CD4-positive, alpha-beta memory T cell (primary cell): ENCODE measurements around the gene ZSCAN30. TPM values are rescaled to one million over a fixed set of nuclear protein-coding genes. Genes with fewer than 3 reads are reported as not detected.

Source experiments
- CTCF ChIA-PET: fragments of 350-600 bp; sonication (Branson Sonifier 250); formaldehyde crosslinking; loops from one replicate; lab custom pipeline; 2021; ENCODE audit warnings: inconsistent platforms; ENCODE audit not compliant: partially characterized antibody; lab: Charles Lee
- POLR2A ChIA-PET: fragments of 350-600 bp; sonication (Branson Sonifier 250); formaldehyde crosslinking; loops from one replicate; lab custom pipeline; 2021; ENCODE audit not compliant: partially characterized antibody; lab: Charles Lee
- DNase-seq, 5 donors: peaks; one replicate each; pipeline versions ENCODE4 v3.0.0 to v3.0.0-alpha.2; 2020 to 2022; ENCODE audit warnings: mixed read lengths in 1 of 5
- H3K27ac ChIP-seq: one replicate; pipeline ENCODE4 v1.7.0; 2013; ENCODE audit warnings: low read depth, low read length
- H3K27me3 ChIP-seq: 2 replicates; pipeline ENCODE4 v1.7.0; 2013; ENCODE audit warnings: mild to moderate bottlenecking, low read length, moderate library complexity; ENCODE audit not compliant: insufficient read depth
- H3K36me3 ChIP-seq: 2 replicates; pipeline ENCODE4 v1.7.0; 2013; ENCODE audit warnings: mild to moderate bottlenecking, low read length, moderate library complexity; ENCODE audit not compliant: insufficient read depth
- H3K4me1 ChIP-seq: 2 replicates; pipeline ENCODE4 v1.7.0; 2013; ENCODE audit warnings: mild to moderate bottlenecking, low read length, moderate library complexity; ENCODE audit not compliant: insufficient read depth
- H3K4me3 ChIP-seq, 2 donors: one replicate each; pipeline ENCODE4 v1.7.0; 2013; ENCODE audit warnings: low read length in 2 of 2, mild to moderate bottlenecking in 1 of 2
- H3K9me3 ChIP-seq, 2 donors: one replicate each; pipeline ENCODE4 v1.7.0; 2013; ENCODE audit warnings: low read length in 2 of 2, control low read depth in 1 of 2; ENCODE audit not compliant: control insufficient read depth in 1 of 2
- H3K27ac Mint-ChIP-seq, 7 donors: one replicate each; pipeline ENCODE4 v1.8.0; 2020 to 2021; ENCODE audit warnings: mixed read lengths in 7 of 7, mild to moderate bottlenecking in 6 of 7, inconsistent platforms in 3 of 7, moderate library complexity in 3 of 7
- H3K27me3 Mint-ChIP-seq, 2 donors: one replicate each; pipeline ENCODE4 v1.8.0; 2020 to 2021; ENCODE audit warnings: mixed read lengths in 2 of 2
- H3K36me3 Mint-ChIP-seq, 2 donors: one replicate each; pipeline ENCODE4 v1.8.0; 2020 to 2021; ENCODE audit warnings: mixed read lengths in 2 of 2, inconsistent platforms in 1 of 2, mild to moderate bottlenecking in 1 of 2
- H3K4me1 Mint-ChIP-seq, 4 donors: one replicate each; pipeline ENCODE4 v1.8.0; 2020 to 2021; ENCODE audit warnings: mixed read lengths in 4 of 4, mild to moderate bottlenecking in 1 of 4
- H3K4me3 Mint-ChIP-seq, 8 donors: one replicate each; pipeline ENCODE4 v1.8.0; 2020 to 2021; ENCODE audit warnings: mixed read lengths in 8 of 8, mild to moderate bottlenecking in 7 of 8, moderate library complexity in 6 of 8, inconsistent platforms in 3 of 8
- H3K9me3 Mint-ChIP-seq, 8 donors: one replicate each; pipeline ENCODE4 v1.8.0; 2020 to 2021; ENCODE audit warnings: mixed read lengths in 8 of 8, mild to moderate bottlenecking in 5 of 8, inconsistent platforms in 3 of 8, moderate library complexity in 1 of 8
- intact Hi-C: fragments of 100-400 bp; cut with micrococcal nuclease; formaldehyde crosslinking; loops from one replicate; pipeline ENCODE4 v1.15.1; 2023
- polyA plus RNA-seq, 2 donors: library from polyadenylated mRNA; unstranded; fragments of 300-500 nt; fragmentation: Illumina TruSeq; gene quantifications; one replicate each; pipeline ENCODE4 v1.2.3, GENCODE V29; 2021
- total RNA-seq, 2 experiments: library from RNA; stranded (reverse); gene quantifications; one replicate each; pipeline ENCODE4 v1.2.3, GENCODE V29; 2021

The ZSCAN30 gene
- total and polyA plus RNA-seq, 4 experiments from 2014 or later: 2.6 to 18.4 (median 11.3) TPM

GRCh38 chr18:35241448-35241804, 48.6 kb downstream of the ZSCAN30 start:
- Mint-ChIP-seq H3K4me1 (peaks cover 11 to 40% (median 15%) of the 10 kb centered on the region in 4 donors), H3K9me3 (peaks cover 0 to 5% (median 0%) of the 10 kb centered on the region in 8 donors), H3K27ac (peak overlapping the region; percentile 94 to 100 (median 99)), H3K4me3 (peak overlapping the region; percentile 96 to 98 (median 96)), H3K36me3 (peaks cover 39 to 50% of the 10 kb centered on the region in 2 donors), H3K27me3 (no peaks in the 10 kb centered on the region)
- H3K36me3 ChIP-seq: peaks cover 26% of the 10 kb centered on the region
- DNase-seq: peak in 3 of 5 donors; percentile 9 to 24 (median 17)
- H3K9me3 ChIP-seq: no peaks in the 10 kb centered on the region
- H3K27ac ChIP-seq: peak overlapping the region; percentile 95
- CTCF ChIA-PET: interaction anchor here (1.3 to 3.0 kb wide), 6 partner anchors 10 to 215 kb away, joined by 3 to 16 read pairs (median 8); partner anchors contain the start of gene ZSCAN30
- H3K27me3 ChIP-seq: no peaks in the 10 kb centered on the region
- POLR2A ChIA-PET: interaction anchor here (1.1 to 2.8 kb wide), 12 partner anchors 21 to 731 kb away, joined by 3 to 33 read pairs (median 8); partner anchors contain the start of genes INO80C, MAPRE2, RMP24 and ZNF24
- intact Hi-C loops: loop anchor here (1.0 to 10.0 kb wide), 4 partner anchors 215 to 823 kb away; partner anchors contain the start of genes GALNT1, RMP24 and RPRD1A
- H3K4me1 ChIP-seq: peaks cover 17% of the 10 kb centered on the region
- peak overlapping the region; percentile 81 to 90 for H3K4me3 ChIP-seq

- CTCF ChIA-PET: interaction anchor here (0.8 to 3.0 kb wide), 12 partner anchors 9 to 234 kb away, joined by 3 to 16 read pairs (median 5); partner anchors contain the start of gene ZSCAN30
- peak; percentile 91 to 94 (median 92) for DNase-seq
- peaks cover 34 to 45% of the 10 kb centered on the region in 2 donors for H3K36me3 Mint-ChIP-seq
Measured at GRCh38 chr18:35240664-35241447, 49.2 kb downstream of the ZSCAN30 start, which contains the start of gene ZNF397. Gene ZNF397 (plus strand): TSS chr18:35241034. CDS start chr18:35242471, 1,437 bp downstream.

GRCh38 chr18:35239314-35239713, 50.7 kb downstream of the ZSCAN30 start:
- ChIA-PET CTCF (interaction anchor here (1.0 to 3.0 kb wide), 6 partner anchors 105 to 233 kb away, joined by 3 to 16 read pairs (median 4); no protein-coding TSS in a partner anchor), POLR2A (interaction anchor here (1.7 to 2.8 kb wide), 6 partner anchors 11 to 733 kb away, joined by 3 to 33 read pairs (median 18); partner anchors contain the start of genes RMP24, ZNF24 and ZSCAN30)
- Histone ChIP-seq H3K27me3 (no peaks in the 10 kb centered on the region), H3K36me3 (peaks cover 9% of the 10 kb centered on the region), H3K4me1 (peaks cover 17% of the 10 kb centered on the region), H3K27ac (no peak overlapping the region), H3K4me3 (no peak overlapping the region), H3K9me3 (no peaks in the 10 kb centered on the region)
- no peak for DNase-seq
- Mint-ChIP-seq H3K27ac (peak overlapping the region in 2 of 7 donors; percentile 10 to 68), H3K36me3 (peaks cover 18 to 29% of the 10 kb centered on the region in 2 donors), H3K4me3 (peak overlapping the region in 2 of 8 donors; percentile 25 to 77), H3K9me3 (no peaks in the 10 kb centered on the region), H3K27me3 (no peaks in the 10 kb centered on the region), H3K4me1 (peaks cover 7 to 34% (median 11%) of the 10 kb centered on the region in 4 donors)
- intact Hi-C loops: no loop called here

More at GRCh38 chr18:35240664-35241447, 49.2 kb downstream of the ZSCAN30 start, which contains the start of gene ZNF397:
- Histone ChIP-seq H3K27ac (peak within 1 kb of the TSS; percentile 95), H3K9me3 (no peaks in the 10 kb centered on the region), H3K36me3 (peaks cover 23% of the 10 kb centered on the region), H3K4me3 (peak within 1 kb of the TSS; percentile 81 to 90), H3K4me1 (peaks cover 17% of the 10 kb centered on the region), H3K27me3 (no peaks in the 10 kb centered on the region)
- peak within 1 kb of the TSS; percentile 96 to 98 (median 96) for H3K4me3 Mint-ChIP-seq
- peaks cover 10 to 40% (median 15%) of the 10 kb centered on the region in 4 donors for H3K4me1 Mint-ChIP-seq
- peaks cover 0 to 5% (median 0%) of the 10 kb centered on the region in 8 donors for H3K9me3 Mint-ChIP-seq
- H3K27me3 Mint-ChIP-seq: no peaks in the 10 kb centered on the region
- peak within 1 kb of the TSS; percentile 94 to 100 (median 99) for H3K27ac Mint-ChIP-seq
- intact Hi-C loops: loop anchor here (1.0 to 10.0 kb wide), 10 partner anchors 10 to 824 kb away; partner anchors contain the start of genes GALNT1, INO80C, MAPRE2 and RMP24
- POLR2A ChIA-PET: interaction anchor here (0.7 to 2.8 kb wide), 15 partner anchors 13 to 731 kb away, joined by 3 to 33 read pairs (median 6); partner anchors contain the start of genes INO80C, MAPRE2, RMP24 and ZNF24

GRCh38 chr18:35236571-35237363, 53.3 kb downstream of the ZSCAN30 start:
- no peaks in the 10 kb centered on the region for H3K9me3 ChIP-seq
- CTCF ChIA-PET: interaction anchor here (1.2 to 9.0 kb wide), 2 partner anchors 118 to 150 kb away, joined by 6 to 88 read pairs; no protein-coding TSS in a partner anchor
- no peaks in the 10 kb centered on the region for H3K27me3 ChIP-seq
- H3K27ac ChIP-seq: no peak overlapping the region
- no peak for DNase-seq
- no peaks in the 10 kb centered on the region for H3K36me3 ChIP-seq
- H3K27me3 Mint-ChIP-seq: no peaks in the 10 kb centered on the region
- H3K36me3 Mint-ChIP-seq: peaks cover 0 to 8% of the 10 kb centered on the region in 2 donors
- H3K9me3 Mint-ChIP-seq: no peaks in the 10 kb centered on the region
- POLR2A ChIA-PET: no interaction called here
- no peak overlapping the region for H3K27ac Mint-ChIP-seq
- H3K4me3 ChIP-seq: no peak overlapping the region
- H3K4me1 Mint-ChIP-seq: peaks cover 0 to 14% (median 2%) of the 10 kb centered on the region in 4 donors
- H3K4me3 Mint-ChIP-seq: no peak overlapping the region
- peaks cover 7% of the 10 kb centered on the region for H3K4me1 ChIP-seq
- intact Hi-C loops: no loop called here

- Mint-ChIP-seq H3K36me3 (no peaks in the 10 kb centered on the region), H3K4me1 (peaks cover 3 to 4% (median 3%) of the 10 kb centered on the region in 4 donors), H3K4me3 (peak overlapping the region in 7 of 8 donors; percentile 21 to 76 (median 51)), H3K27me3 (no peaks in the 10 kb centered on the region), H3K27ac (peak overlapping the region in 1 of 7 donors; percentile 50), H3K9me3 (no peaks in the 10 kb centered on the region)
- Histone ChIP-seq H3K4me3 (no peak overlapping the region), H3K27ac (no peak overlapping the region), H3K9me3 (no peaks in the 10 kb centered on the region), H3K36me3 (no peaks in the 10 kb centered on the region), H3K27me3 (no peaks in the 10 kb centered on the region), H3K4me1 (no peaks in the 10 kb centered on the region)
- ChIA-PET CTCF (interaction anchor here (0.8 to 9.0 kb wide), 22 partner anchors 10 to 225 kb away, joined by 3 to 88 read pairs (median 5); partner anchors contain the start of gene ZNF397), POLR2A (interaction anchor here (1.5 kb wide), 1 partner anchor 113 kb away, joined by 5 read pairs; the partner anchor contains the start of gene ZNF24)
- peak; percentile 72 to 79 (median 78) for DNase-seq
- intact Hi-C loops: loop anchor here (1.0 to 2.0 kb wide), 6 partner anchors 9 to 225 kb away; no protein-coding TSS in a partner anchor
Measured at GRCh38 chr18:35231052-35231451, 59.0 kb downstream of the ZSCAN30 start.

- no peak overlapping the region for H3K4me3 ChIP-seq
- Mint-ChIP-seq H3K9me3 (no peaks in the 10 kb centered on the region), H3K36me3 (no peaks in the 10 kb centered on the region), H3K4me3 (no peak overlapping the region), H3K27ac (no peak overlapping the region), H3K4me1 (peaks cover 3 to 4% (median 3%) of the 10 kb centered on the region in 4 donors), H3K27me3 (peaks cover 3 to 6% of the 10 kb centered on the region in 2 donors)
- no peaks in the 10 kb centered on the region for H3K9me3 ChIP-seq
- ChIA-PET POLR2A (no interaction called here), CTCF (interaction anchor here (0.9 to 2.2 kb wide), 2 partner anchors 123 to 159 kb away, joined by 3 to 6 read pairs; no protein-coding TSS in a partner anchor)
- intact Hi-C loops: no loop called here
- no peaks in the 10 kb centered on the region for H3K36me3 ChIP-seq
- no peaks in the 10 kb centered on the region for H3K4me1 ChIP-seq
- no peak for DNase-seq
- no peak overlapping the region for H3K27ac ChIP-seq
- no peaks in the 10 kb centered on the region for H3K27me3 ChIP-seq
Measured at GRCh38 chr18:35227254-35227653, 62.8 kb downstream of the ZSCAN30 start.
